ENCODE measurements around the gene MFGE8. TPM values are rescaled to one million over a fixed set of nuclear protein-coding genes. Genes with fewer than 3 reads are reported as not detected.
A peak's percentile ranks its signal among the peaks of the same experiment; 100 is the strongest.

The MFGE8 gene
- total RNA-seq, 1 experiment from 2014 or later, result 99.0 TPM

GRCh38 chr15:88874275-88874674 is 38.9 kb downstream of the MFGE8 start:
- no peak for DNase-seq (ENCODE audit: low read depth)

DNA sequence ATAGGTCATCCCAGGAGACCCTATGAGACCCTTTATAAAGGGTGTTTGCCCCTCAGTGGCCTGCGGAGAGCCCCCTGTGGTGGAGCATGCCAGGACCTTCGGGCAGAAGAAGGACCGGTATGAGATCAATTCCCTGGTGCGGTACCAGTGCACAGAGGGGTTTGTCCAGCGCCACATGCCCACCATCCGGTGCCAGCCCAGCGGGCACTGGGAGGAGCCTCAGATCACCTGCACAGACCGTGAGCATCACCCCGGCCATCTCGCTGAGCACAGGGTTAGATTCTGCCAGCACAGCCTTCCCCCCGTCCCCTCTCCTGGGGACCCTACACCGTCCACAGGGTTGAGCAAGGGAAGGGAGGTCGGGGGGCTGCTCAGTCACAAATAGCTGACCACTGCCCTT is 39.4 kb downstream of the MFGE8 start:
- no peak for DNase-seq (ENCODE audit: low read depth)

DNA sequence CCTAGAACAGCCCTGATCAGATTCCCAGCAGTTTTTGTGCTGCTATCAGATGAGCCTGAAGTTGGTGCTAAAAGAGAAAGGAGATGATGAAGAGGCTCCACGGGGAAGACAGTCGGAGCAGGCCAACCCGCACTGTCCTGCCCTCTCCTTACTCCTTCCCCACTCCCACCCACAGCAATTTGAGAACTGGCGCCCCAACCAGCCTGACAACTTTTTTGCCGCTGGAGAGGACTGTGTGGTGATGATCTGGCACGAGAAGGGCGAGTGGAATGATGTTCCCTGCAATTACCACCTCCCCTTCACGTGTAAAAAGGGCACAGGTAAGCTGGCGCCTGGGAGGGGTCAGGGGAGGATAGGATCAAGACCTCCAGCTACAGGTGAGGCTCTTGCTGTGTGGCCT is 40.5 kb downstream of the MFGE8 start:
- DNase-seq (ENCODE audit: low read depth), result no peak

DNA sequence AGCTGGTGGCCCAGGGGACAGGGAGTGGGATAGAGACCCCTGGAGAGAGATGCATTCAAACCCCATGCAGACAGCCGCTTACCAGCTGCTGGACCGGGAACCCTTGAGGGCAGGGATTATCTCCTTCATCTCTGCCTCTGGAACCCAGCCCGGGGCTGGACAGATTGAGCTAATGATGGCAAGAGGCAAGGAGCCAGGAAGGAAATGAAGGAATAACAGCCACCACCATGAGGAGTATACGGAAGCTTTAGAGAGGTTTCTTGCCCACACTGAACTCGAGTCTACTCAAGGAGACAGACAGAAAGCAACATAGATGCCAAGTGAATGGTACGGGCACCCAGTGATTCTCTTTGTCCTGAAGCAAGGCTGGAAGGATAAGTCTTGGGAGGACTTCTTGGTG is 41.1 kb downstream of the MFGE8 start:
- peak; percentile 15 for DNase-seq (ENCODE audit: low read depth)

DNA sequence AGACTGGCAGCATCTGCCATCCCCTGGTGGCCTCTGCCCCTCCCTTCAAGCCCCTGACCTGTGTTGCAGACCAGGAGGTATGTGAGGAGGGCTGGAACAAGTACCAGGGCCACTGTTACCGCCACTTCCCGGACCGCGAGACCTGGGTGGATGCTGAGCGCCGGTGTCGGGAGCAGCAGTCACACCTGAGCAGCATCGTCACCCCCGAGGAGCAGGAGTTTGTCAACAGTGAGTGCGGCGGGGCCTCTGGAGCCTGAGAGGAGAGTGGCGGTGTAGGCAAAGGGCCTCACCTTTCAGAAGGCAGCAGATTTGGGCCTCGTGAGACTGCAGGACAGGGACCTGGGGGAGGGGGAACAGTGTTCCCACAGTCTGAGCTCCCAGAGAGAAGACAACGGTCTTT is 41.9 kb downstream of the MFGE8 start:
- no peak for DNase-seq (ENCODE audit: low read depth)

DNA sequence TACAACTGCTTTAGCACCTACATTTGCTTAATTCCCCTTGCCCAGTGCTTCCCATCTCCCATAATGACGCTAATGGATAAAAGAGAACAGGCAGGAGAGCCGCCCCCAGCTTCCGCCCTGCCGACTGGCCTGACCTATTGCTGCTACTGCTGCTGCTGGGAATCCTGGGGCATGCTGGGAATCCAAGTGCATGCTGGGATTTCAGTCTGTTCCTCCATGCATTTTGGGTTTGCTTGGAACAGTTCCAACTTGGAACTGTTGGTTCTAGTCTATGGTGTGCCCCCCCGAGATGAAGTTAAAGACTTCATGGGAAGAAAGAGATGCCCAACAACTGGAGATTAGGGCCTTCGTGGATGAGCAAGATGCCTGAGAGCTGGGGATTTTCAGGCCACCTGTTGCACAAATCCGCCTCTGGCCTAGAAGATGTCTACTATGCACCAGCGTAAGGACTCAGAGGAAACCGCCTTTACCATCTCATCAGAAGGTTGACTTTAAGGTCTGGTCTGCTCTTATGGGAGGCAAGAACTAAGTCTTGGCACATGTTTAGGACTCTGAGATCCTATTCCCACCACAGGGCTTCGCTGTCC is 46.8 kb downstream of the MFGE8 start:
- no peak for DNase-seq (ENCODE audit: low read depth)

DNA sequence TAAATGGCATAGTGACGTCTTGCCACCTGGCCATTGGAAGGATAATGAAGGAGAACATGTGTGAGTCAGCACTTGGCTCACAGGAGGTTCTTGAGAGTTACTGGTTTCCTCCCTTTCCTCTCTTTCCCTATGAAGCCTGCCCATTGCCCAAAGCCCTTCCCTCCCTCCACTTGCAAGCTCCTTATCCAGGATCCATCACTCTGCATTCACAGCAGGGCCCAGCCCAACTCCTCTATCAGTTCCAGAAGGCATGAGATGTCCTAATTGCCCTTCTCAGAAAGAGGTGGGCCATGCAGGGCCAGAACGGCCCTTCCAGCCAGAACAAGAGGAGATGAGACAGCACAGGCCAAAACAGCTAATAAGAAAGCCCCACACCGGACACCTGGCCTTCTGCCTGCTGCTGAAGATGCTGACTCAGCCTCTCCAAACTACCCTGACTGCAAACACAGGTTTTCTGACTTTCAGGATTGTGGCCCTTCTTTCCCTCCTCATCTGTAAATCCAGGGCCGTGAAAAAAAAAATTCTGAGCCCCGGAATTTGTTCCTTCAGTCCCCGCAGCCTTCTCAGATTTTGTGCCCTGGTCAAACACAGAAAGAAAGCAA is 47.6 kb downstream of the MFGE8 start:
- DNase-seq (ENCODE audit: low read depth), result no peak

DNA sequence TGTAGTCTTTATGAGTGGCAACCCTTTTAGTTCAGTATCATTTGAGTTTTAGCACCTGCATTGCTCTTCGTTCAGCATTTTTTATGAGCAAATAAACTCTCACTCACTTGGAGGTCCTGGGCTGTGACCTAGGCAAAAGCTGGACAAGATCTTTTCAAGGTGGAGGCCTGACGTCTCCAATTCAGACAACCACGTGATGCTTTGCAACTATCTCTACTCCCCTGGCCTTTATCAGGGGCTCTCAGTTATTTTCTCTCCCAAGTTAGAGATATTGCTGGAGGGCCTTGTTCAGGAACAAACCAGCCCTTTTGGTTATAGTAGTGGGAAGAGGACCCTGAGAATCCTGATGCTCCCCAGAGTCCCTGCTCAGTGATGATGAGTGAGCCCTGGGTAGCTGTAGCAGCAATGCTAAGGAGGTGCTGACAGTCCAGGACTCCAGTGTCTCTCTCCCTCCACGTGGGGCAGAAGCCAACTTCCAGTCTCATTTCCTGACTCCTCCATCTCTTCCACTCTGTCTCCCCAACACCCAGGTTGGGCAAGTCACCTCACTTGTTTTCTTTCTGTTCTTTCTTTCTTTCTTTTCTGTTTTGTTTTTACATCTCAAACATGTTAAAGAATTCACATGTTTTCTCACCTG is 48.2 kb downstream of the MFGE8 start:
- DNase-seq (ENCODE audit: low read depth), result no peak

GRCh38 chr15:88863412-88863811 is 49.8 kb downstream of the MFGE8 start:
- no peak for DNase-seq (ENCODE audit: low read depth)

GRCh38 chr15:88860212-88860611 is 53.0 kb downstream of the MFGE8 start:
- DNase-seq (ENCODE audit: low read depth), result no peak

GRCh38 chr15:88859550-88859949 is 53.6 kb downstream of the MFGE8 start:
- no peak for DNase-seq (ENCODE audit: low read depth)

DNA sequence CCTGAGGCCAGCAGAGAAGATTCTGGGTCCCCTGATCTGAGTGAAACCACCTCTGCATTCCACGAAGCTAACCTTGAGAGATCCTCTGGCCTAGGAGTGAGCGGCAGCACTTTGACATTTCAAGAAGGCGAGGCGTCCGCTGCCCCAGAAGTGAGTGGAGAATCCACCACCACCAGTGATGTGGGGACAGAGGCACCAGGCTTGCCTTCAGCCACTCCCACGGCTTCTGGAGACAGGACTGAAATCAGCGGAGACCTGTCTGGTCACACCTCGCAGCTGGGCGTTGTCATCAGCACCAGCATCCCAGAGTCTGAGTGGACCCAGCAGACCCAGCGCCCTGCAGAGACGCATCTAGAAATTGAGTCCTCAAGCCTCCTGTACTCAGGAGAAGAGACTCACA is 54.2 kb downstream of the MFGE8 start:
- no peak for DNase-seq (ENCODE audit: low read depth)

DNA sequence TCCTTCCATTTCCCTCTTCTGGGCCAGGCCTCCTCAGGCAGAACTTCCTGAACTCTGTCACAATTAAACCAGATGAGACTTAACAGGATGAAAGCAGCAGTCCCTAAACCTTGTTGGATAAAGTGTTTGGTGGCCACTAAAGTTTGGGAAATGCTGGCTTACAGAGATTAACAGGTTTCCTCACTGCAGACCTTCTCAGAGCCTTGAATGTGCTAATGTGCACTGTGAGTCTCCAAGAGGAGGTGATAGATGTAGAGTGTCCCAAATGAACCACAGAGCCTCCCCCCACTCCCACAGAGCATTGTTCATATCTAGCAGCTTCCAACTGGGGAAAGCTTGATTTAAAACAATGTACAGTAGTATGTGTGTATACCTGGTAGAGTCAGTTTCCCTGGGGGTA is 60.7 kb downstream of the MFGE8 start:
- DNase-seq (ENCODE audit: low read depth), result no peak

GRCh38 chr15:88849376-88850072 is 63.7 kb downstream of the MFGE8 start:
- DNase-seq (ENCODE audit: low read depth), result no peak

Other genes with a start within 250 kb of the MFGE8 start
- not detected in 2 replicates for gene ACAN, start 109.9 kb downstream of the MFGE8 start, total RNA-seq (2014; rRNA removed; shearing (Covaris generic))
- 2.2 and 3.2 TPM in 2 replicates for gene HAPLN3, start 17.8 kb downstream of the MFGE8 start, total RNA-seq (2014; rRNA removed; shearing (Covaris generic))
- 34.6 and 60.5 TPM in 2 replicates for gene ABHD2, start 175.1 kb upstream of the MFGE8 start, total RNA-seq (2014; rRNA removed; shearing (Covaris generic))